NCI-H1930 (cell line): Measurements from ENCODE around the gene PLK5.
"Not testable (repeated sequence)": the region's sequence is repeated elsewhere in the genome, so short reads cannot be mapped to it uniquely, and the experiment has no call there.

Experiments
- DNase-seq, 2 experiments: peaks; one replicate each; lab custom pipeline; 2025; lab: John Stamatoyannopoulos, UW

Gene PLK5, protein sequence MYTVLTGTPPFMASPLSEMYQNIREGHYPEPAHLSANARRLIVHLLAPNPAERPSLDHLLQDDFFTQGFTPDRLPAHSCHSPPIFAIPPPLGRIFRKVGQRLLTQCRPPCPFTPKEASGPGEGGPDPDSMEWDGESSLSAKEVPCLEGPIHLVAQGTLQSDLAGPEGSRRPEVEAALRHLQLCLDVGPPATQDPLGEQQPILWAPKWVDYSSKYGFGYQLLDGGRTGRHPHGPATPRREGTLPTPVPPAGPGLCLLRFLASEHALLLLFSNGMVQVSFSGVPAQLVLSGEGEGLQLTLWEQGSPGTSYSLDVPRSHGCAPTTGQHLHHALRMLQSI

GRCh38 chr19:1523412-1524286 lies at the start of gene PLK5:
Gene PLK5, plus strand, starts transcription at chr19:1524077. Its CDS starts 2,920 bp downstream, at chr19:1526997.
- no peak for DNase-seq

DNA sequence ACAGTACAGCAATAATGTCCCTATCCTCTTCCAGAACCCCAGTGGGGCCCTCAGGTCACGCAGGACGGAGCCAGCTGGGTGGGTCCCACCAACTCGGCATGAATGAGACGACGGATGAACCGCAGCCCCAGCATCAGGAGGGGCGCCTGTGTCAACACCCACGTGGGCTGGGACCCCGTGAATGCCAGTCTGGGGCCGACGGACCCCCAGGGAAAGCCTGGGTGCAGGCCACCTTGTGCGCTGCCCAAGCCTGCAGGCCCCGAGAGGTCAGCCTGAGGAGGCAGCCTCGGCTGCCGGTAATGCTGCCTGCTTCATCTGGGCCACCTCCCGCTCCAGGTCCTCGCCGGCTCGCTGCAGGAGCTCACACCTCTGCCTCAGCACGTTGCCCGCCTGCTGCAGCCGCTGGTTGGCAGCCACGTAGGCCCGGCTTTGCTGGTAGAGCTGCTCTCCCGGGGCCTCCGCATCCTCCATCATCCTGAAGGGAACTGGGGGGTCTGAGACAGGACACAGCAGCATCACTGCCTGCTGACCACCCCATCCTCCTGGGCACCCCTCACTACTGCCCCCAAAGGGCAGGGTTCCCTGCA lies 49.0 kb upstream of the PLK5 start:
- no peak for DNase-seq

DNA sequence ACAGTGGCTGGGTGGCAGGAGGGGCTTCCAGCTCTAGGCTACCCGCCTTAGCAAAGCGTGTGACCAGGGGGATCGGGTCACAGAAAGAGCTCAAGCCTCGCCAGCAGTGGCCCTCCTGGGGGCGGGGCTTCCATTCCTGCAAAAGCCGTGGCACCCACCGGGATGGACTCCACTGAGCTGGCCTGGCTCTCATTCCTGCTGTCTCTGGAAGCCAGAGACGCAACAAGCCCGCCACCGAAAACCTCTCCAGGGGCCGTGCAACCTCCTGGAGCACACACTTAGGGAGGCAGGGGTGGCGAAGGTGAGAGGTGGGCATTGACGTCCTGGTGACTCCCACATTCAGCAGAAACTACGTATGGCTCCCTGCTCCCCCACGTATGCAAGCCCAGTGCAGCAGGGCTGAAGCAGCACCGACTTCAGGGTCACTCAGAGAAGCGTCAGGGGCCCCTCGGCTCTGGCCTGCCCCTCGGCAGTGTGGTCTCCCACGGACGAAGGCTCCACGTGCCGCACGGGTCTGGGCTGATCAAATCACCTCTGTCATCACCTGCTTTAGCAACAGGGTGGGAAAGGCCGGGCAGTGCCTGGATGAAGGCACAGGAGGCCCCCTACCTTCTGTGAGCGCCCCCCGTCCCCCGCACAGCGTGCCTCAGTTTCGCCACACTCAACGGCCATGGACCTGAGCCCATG lies 48.0 kb upstream of the PLK5 start:
- no peak for DNase-seq

DNA sequence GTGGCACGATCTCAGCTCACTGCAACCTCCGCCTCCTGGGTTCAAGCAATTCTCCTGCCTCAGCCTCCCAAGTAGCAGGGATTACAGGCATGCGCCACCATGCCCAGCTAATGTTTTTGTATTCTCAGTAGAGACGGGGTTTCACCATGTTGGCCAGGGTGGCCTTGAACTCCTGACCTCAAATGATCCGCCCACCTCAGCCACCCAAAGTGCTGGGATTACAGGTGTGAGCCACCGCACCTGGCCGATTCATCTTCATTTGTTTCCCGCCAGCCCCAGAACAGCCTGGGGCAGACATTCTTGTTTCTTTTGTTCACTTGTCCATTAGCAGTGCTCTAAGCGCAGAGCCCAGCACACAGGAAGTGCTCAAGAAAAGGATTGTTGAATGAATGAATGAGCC lies 46.8 kb upstream of the PLK5 start:
- DNase-seq = not testable (repeated sequence)

- DNase-seq = peak; percentile 73 to 89
These were observed 44.8 kb upstream of the PLK5 start, which contains the start of gene C19orf25 for GRCh38 chr19:1478934-1479707. Gene C19orf25, minus strand, starts transcription at chr19:1479215. Its CDS starts 312 bp downstream, at chr19:1478903.

GRCh38 chr19:1481224-1481892 lies 42.5 kb upstream of the PLK5 start:
- no peak for DNase-seq

- no peak for DNase-seq
These were observed 42.0 kb upstream of the PLK5 start for GRCh38 chr19:1481893-1482360.

DNA sequence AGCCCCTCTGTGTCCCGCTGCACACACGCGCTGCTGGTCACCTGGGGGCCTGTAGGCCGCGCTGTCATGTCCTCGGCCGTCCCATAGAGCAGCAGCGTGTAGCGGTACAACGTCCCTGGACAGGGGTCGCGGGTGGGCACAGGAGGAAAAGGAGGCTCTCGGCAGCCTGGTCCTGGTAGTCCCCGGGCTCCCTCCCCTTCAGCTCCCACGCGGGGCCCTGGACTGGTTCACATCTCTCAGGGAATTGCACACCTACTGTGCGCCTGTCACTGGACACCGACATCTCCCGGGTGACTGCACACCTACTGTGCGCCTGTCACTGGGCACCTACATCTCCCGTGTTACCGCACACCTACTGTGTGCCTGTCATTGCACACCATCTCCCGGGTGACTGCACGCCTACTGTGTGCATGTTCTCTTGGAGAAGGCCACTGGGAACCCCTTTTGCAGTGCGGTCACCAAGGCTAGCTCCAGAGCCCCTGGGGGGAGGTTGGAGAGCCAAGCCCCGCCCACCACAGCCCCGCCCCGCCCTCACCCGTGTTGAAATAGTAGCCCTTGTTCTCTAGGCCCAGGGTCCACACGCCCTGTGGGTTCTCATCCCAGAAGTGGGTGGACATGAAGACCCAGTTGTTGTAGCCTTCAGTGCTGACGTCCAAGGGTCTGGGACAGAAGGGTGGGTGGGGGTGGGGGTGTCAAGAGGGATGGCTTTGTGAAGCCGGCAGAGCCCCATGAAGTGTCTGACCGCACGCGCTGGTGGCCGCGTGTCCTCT lies 41.3 kb upstream of the PLK5 start:
- no peak for DNase-seq

DNA sequence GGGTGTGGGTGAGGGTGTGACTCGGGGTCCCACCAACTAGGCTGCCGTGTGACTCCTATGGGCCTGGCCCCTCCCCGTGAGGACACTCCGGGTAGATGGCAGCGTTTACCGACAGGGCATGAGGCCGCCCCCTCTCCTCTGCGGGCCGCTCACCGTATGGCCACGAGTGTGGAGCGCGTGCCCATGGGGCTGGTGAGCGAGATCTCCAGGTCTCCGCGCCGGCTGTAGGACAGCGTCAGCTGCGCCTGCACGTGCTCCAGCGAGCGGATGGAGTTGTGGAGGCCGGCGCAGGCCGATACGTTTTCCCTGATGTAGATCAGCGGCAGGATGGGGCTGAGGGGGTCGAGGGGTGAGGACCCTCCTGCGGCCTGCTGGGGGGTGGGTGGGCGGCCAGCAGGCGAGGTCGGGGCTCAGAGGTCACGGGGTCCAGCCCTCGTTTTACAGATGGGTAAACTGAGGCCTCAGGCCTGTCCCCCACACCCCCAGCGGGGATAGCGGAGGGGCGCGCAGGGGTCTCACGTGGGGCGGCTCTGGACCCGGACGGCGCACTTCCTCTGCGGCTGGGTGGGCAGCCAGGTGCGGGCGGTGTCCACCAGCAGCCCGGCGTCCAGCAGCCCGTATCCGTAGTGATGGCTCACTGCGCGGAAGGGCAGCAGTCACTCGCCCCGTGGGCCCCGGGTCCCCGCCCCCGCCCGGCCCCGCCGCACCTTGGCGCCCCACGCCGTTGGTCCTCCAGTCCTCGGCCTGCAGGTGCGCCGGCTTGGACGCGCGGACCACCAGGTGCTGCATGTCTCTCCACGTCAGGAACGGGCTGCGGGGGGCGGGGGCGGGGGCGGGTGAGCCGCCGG lies 40.5 kb upstream of the PLK5 start:
- DNase-seq = no peak

DNA sequence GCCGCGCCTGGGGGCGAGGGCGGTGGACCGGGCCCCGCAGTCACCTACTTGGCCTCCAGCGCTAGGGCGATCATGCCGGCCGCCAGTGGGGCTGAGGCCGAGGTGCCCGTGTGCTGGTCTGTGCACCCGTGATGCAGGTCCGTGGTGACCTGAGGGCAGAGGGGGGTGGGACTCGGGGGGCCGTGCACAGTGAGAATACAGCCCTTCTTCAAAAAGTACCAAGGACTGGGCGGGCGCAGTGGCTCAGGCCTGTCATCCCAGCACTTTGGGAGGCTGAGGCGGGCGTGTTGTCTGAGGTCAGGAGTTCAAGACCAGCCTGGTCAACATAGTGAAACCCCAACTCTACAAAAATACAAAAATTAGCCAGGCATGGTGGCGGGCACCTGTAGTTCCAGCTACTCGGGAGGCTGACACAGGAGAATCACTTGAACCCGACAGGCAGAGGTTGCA lies 39.9 kb upstream of the PLK5 start:
- DNase-seq = no peak

DNA sequence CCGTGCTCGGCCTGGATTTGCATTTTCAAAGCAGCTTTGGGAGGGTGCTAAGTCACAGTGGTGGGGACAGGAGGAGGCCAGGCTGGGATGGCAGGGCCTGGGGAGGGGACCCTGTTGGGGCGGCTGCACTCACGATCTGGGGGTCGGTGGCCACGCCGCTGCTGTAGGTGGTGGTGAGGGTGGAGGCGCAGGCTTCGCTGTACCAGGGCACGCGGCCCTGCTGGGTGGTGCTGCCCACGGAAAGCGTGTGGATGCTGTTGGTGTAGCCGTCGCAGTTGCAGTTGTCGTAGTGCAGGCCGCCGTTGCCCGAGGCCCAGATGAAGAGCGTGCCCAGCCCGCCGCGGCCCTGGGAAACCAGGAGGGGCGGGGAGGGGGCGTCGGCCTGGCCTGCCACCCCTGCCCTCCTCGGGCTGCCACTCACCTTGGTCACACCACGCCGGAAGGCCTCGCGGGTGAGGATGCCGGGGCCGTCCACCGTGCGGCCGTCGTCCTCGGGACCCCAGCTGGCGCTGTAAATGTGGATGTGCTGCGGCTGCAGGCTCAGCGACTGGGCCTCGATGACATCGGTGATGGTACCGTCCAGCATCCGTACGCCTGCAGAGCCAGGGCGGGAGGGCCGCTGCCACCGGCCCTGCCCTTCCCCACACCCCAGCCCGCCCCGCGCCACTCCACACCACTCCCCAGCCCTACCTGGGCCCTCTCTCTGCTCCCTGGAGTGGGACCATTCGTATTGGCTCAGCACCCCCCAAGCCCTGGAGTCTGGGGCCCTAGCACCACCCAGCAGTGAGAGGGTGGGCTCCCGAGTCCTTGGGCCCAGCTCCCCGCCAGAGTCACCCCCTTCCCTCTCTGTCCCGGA lies 36.9 kb upstream of the PLK5 start:
- DNase-seq = no peak

DNA sequence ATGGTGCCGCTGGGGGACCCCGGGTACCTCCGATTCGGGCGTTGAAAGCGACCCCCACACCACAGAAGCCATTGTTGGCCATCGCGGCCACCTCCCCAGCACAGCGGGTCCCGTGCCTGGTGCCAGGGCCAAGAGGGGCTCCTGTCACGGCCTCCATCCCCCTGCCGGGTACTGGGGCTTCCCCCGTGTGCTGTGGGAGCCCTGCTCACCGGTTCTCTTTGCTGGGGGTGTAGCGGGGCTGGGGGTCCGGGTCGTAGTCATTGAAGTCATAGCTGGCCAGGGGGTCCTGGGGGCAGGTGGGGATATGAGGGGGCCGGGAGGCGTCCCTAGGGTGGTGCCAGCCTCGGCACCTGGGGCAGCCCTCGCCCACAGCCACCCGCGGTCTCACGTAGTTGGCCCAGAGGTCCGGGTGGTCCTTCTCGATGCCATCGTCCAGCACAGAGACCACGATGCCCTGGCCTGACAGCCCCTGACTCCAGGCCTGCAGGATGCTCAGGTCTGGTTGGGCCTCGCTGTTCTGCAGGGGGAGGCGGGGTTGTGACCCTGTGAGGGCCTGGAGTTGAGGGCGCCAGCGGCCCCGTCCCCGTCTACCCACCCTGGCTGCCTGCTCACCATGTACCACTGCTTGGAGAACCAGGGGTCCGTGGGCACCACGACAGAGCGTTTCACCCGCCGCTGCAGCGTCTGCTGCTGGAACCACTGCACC lies 36.1 kb upstream of the PLK5 start:
- DNase-seq = no peak

DNA sequence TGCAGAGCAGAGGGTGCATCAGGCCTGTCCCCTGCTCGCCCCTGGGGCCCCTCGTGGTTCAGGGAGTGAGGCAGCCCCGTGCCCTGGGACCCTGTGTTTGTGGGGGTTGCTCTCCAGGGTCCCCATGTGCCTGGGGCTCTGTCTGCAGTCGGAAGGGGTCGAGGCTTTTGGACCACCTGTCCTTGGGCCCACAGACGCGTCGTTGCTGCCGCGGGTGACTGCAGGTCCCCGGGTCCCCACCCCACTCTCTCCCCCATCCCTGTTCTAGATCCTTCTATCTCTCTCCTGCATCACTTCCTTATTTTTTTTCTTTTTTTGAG lies 35.6 kb upstream of the PLK5 start:
- no peak for DNase-seq

DNA sequence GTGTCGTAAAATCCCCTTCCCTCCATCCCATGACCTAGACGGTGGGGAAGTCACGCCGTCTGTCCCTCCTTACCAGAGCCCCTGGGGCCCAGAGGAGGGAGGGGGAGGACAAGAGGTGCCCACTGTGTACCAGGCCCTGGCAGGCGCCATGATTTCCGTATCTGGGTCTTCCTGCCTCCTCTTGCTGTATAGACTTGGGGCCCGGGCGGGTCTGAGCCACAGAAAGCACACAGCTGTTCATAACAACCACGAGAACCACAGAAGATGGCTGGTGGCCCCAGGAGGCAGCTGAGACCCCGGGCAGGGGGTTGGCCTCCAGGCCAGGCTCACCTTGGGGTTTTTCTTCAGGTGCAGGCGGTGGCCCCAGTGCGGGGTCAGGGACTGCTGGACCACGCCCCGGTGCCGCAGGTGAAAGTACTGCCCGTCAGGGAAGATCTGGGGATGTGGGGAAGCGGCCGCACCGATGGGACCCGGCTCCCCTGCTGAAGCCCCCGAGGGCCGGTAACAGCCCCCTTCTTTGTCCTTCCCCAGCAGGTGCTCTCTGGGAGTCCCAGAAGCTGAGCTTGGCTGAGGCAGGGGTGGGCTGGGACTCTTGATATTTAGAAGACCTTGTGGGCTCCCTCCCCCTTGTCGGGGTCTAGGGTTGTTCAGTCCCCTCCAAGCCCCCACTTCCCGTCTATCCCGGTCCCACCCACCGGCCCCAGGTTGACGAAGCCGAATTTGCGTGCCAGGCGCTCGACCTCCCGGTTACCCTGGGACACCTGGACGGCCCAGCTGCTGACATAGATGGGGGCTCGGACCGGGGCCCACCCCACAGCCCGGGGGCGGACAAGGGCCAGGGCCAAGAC lies 34.2 kb upstream of the PLK5 start:
- no peak for DNase-seq

DNA sequence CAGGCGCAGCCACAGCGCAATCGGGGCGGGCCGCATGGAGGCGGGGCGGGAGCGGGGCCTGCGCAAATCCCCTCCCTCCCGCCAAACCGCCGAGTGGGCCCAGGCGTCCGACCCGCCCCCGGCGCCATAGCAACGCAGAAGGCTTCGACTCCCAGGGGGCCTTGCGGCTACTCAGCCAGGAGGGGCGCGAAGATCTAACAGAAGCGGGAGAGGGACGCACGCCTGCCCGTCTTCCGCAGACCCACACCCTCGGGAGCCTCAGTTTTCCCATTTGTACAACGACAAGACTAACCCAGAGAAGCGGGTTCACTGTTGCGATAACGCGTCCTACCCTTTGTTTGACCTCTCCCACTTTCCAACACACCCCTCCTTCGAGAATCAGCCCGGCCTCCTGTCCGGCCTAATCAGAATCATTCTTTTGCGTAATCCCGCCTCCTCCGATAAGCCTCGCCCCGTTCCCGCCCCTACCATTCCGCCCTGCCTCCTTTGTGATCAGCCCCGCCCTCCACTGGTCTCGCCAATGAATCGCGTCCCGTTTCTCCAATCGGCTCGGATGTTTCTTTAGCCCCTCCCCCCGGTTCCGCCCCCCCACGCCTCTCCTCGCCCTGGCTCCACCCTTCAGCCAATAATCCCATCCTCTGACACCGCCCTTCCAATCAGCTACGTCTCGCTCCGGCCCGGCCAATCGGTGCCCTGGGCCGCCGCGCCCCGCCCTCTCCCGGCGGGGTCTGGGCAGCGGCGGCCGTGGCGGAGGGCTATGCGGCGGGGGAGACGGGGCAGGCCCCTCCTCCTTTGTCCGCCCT lies 33.4 kb upstream of the PLK5 start, which contains the start of gene PCSK4:
TSS of gene PCSK4 (minus strand) at position 40 of the 803 bp plus-strand sequence. CDS start at position 36, 4 bp downstream.
- DNase-seq = peak; percentile 91 to 93
